GM19240 (cell line): ENCODE measurements around the gene CHRNB1.

Experiments
- DNase-seq: peaks from one replicate; pipeline ENCODE4 v3.0.0; 2011; ENCODE audit warnings: low spot score; ENCODE audit not compliant: insufficient read length

The CHRNB1 gene

GRCh38 chr17:7415784-7416183, 29.1 kb upstream of the CHRNB1 start:
- no peak for DNase-seq

- no peak for DNase-seq
These were observed 28.5 kb upstream of the CHRNB1 start for GRCh38 chr17:7416323-7416722.

GRCh38 chr17:7417056-7417655, 27.7 kb upstream of the CHRNB1 start:
- no peak for DNase-seq

GRCh38 chr17:7418472-7419152, 26.2 kb upstream of the CHRNB1 start:
- DNase-seq, result no peak

GRCh38 chr17:7419819-7420610, 24.8 kb upstream of the CHRNB1 start, which contains the start of gene SPEM1:
Gene SPEM1 (plus strand): TSS chr17:7420324. CDS start chr17:7420385, 61 bp downstream.
- DNase-seq, result no peak

GRCh38 chr17:7421186-7421585, 23.7 kb upstream of the CHRNB1 start:
- no peak for DNase-seq

GRCh38 chr17:7423679-7424078, 21.2 kb upstream of the CHRNB1 start:
- DNase-seq, result no peak

- DNase-seq, result no peak
These were observed 19.5 kb upstream of the CHRNB1 start, which contains the start of gene SPEM2 for GRCh38 chr17:7425316-7425715. Gene SPEM2 (plus strand): TSS chr17:7425616. CDS start chr17:7425689, 73 bp downstream.

- no peak for DNase-seq
These were observed 19.1 kb upstream of the CHRNB1 start for GRCh38 chr17:7425756-7426155.

- no peak for DNase-seq
These were observed 18.5 kb upstream of the CHRNB1 start for GRCh38 chr17:7426203-7426863.

- DNase-seq, result no peak
These were observed 17.9 kb upstream of the CHRNB1 start for GRCh38 chr17:7426896-7427489.

- DNase-seq, result no peak
These were observed 17.3 kb upstream of the CHRNB1 start for GRCh38 chr17:7427549-7427948.

GRCh38 chr17:7428557-7428956, 16.3 kb upstream of the CHRNB1 start, which contains the start of gene SPEM3:
Gene SPEM3 (plus strand): TSS chr17:7428857. CDS start chr17:7428903, 46 bp downstream.
- DNase-seq, result no peak

GRCh38 chr17:7429722-7430121, 15.1 kb upstream of the CHRNB1 start:
- no peak for DNase-seq

- no peak for DNase-seq
These were observed 13.6 kb upstream of the CHRNB1 start for GRCh38 chr17:7431231-7431630.

- DNase-seq, result no peak
These were observed 12.6 kb upstream of the CHRNB1 start for GRCh38 chr17:7432296-7432695.

GRCh38 chr17:7435676-7436555, 8.9 kb upstream of the CHRNB1 start:
- DNase-seq, result no peak

- DNase-seq, result no peak
These were observed 8.1 kb upstream of the CHRNB1 start for GRCh38 chr17:7436556-7437368.

GRCh38 chr17:7437369-7437863, 7.4 kb upstream of the CHRNB1 start:
- DNase-seq, result no peak
